ENCODE measurements around the gene PTPMT1.

DNA sequence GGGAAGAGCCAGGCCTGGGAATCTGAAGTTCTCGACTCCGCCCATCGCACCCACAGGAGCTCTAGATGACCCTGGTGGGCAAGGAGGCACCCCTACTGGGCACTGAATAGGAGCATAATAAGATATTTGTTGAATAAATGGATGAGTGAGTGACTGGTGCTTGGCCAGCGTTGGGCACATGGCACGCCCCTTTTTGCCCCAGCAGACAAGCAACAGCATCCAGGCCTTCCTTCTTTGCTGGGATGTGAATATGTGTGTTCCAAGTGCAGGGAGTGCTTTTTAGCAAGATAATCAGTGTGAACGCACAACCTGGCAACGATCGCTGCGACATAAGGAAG lies 12.0 kb upstream of the PTPMT1 start:
- TF ChIP-seq POLR2A (IDR thresholded peaks at IDR 0.05; ENCODE audit: low read depth, low read length): no peak
- no peak for TF ChIP-seq POLR2AphosphoS5 (IDR thresholded peaks at IDR 0.05; ENCODE audit: low read depth, low read length)
- TF ChIP-seq TAF1 (IDR thresholded peaks at IDR 0.05; ENCODE audit: borderline replicate concordance, low read depth, low read length): no peak

Measured in GM12892 (cell line).